GM12878 (cell line): ENCODE results near the gene KLK3. TPM values are rescaled to one million over a fixed set of nuclear protein-coding genes. Genes with fewer than 3 reads are reported as not detected.

Experiments used
- ATAC-seq: fragments of 200-7000 bp; cut with Tn5 transposase; 3 replicates; pipeline ENCODE4 v1.9.1; 2020; ENCODE audit warnings: mild to moderate bottlenecking, moderate library complexity
- BruUV-seq: library from RNA; stranded (reverse); fragments of 400-500 nt; replicated peaks from 2 replicates; lab custom pipeline; 2021; lab: Mats Ljungman, UMichigan
- CTCF ChIA-PET: fragments of 300-600 bp; sonication (Branson Sonifier 250); formaldehyde crosslinking; extraction: SDS; loops from one replicate; lab custom pipeline; 2021; ENCODE audit warnings: inconsistent platforms; lab: Yijun Ruan, JAX
- POLR2A ChIA-PET: fragments of 350-600 bp; formaldehyde crosslinking; extraction: SDS; loops from one replicate; lab custom pipeline; 2021; ENCODE audit warnings: inconsistent platforms; lab: Charles Lee
- RAD21 ChIA-PET: fragments of 300-600 bp; sonication (Branson Sonifier 250); formaldehyde crosslinking; loops from one replicate; lab custom pipeline; 2023; ENCODE audit warnings: antibody characterized with exemption; ENCODE audit not compliant: unreplicated experiment; lab: Charles Lee
- SMC1A ChIA-PET: fragments of 300-600 bp; sonication (Branson Sonifier 250); formaldehyde crosslinking; loops from one replicate; lab custom pipeline; 2023; ENCODE audit not compliant: unreplicated experiment, uncharacterized antibody; lab: Charles Lee
- DNase-seq: peaks from one replicate; pipeline ENCODE4 v3.0.0-alpha.2; 2011; ENCODE audit warnings: low read depth, low spot score
- FAIRE-seq: peaks from 3 replicates; lab custom pipeline; 2011; peaks lifted over from hg19 to GRCh38; lab: Jason Lieb, UNC
- H2AFZ ChIP-seq: 2 replicates; pipeline ENCODE4 v1.6.0; 2011; ENCODE audit warnings: low read depth, low read length, control low read depth; ENCODE audit not compliant: control insufficient read depth
- H3K27ac ChIP-seq: 2 replicates; pipeline ENCODE4 v1.5.1; 2011; ENCODE audit warnings: control low read depth; ENCODE audit not compliant: control insufficient read depth, insufficient read depth
- H3K27me3 ChIP-seq, 2 experiments: replicated peaks in 1 of 2; 2 replicates each; pipeline versions ENCODE4 v1.6.0 to v1.6.1; 2011; ENCODE audit warnings: low read length in 1 of 2; ENCODE audit not compliant: control insufficient read depth in 2 of 2, insufficient read depth in 2 of 2
- H3K36me3 ChIP-seq, 2 experiments: 2 replicates each; pipeline ENCODE4 v1.5.1; 2011; ENCODE audit warnings: low read length in 1 of 2; ENCODE audit not compliant: control insufficient read depth in 2 of 2, insufficient read depth in 2 of 2
- H3K4me1 ChIP-seq: 2 replicates; pipeline ENCODE4 v1.6.1; 2011; ENCODE audit warnings: mild to moderate bottlenecking, low read length, moderate library complexity, mixed read lengths; ENCODE audit not compliant: control insufficient read depth, insufficient read depth
- H3K4me2 ChIP-seq: 2 replicates; pipeline ENCODE4 v1.6.0; 2011; ENCODE audit warnings: control low read depth; ENCODE audit not compliant: control insufficient read depth, insufficient read depth
- H3K4me3 ChIP-seq: fragments of 200-600 bp; sonication (generic); 2 replicates; pipeline ENCODE4 v1.5.1; 2016
- H3K79me2 ChIP-seq: 2 replicates; pipeline ENCODE4 v1.6.0; 2011; ENCODE audit warnings: low read length; ENCODE audit not compliant: control insufficient read depth, insufficient read depth
- H3K9ac ChIP-seq: 2 replicates; pipeline ENCODE4 v1.8.0; 2011; ENCODE audit warnings: low read length, control low read depth, mixed read lengths; ENCODE audit not compliant: control insufficient read depth, insufficient read depth
- H3K9me3 ChIP-seq: replicated peaks from 3 replicates; pipeline ENCODE4 v1.5.1; 2011; ENCODE audit warnings: mild to moderate bottlenecking, low read length; ENCODE audit not compliant: control insufficient read depth, insufficient read depth
- H4K20me1 ChIP-seq: 2 replicates; pipeline ENCODE4 v1.6.0; 2011; ENCODE audit not compliant: control insufficient read depth, insufficient read depth
- BHLHE40 ChIP-seq, 2 experiments: fragments of 450-650 bp in 1 of 2; IDR thresholded peaks; 2 replicates each; pipeline ENCODE4 v1.6.1; 2011 to 2017; ENCODE audit warnings: low read depth in 2 of 2, borderline replicate concordance in 1 of 2, improper control_type of control experiment in 1 of 2, low read length in 1 of 2, mild to moderate bottlenecking in 1 of 2
- ETV6 ChIP-seq, 2 experiments: fragments of 450-650 bp in 1 of 2; IDR thresholded peaks in 1 of 2; conservative IDR thresholded peaks in 1 of 2; 2 replicates each; pipeline ENCODE4 v1.6.1; 2014; ENCODE audit warnings: antibody characterized with exemption in 1 of 2, borderline replicate concordance in 1 of 2, low read depth in 1 of 2, mild to moderate bottlenecking in 1 of 2, moderate library complexity in 1 of 2
- EZH2 ChIP-seq: IDR thresholded peaks from 2 replicates; pipeline ENCODE4 v1.6.1; 2012; ENCODE audit warnings: low read depth, mild to moderate bottlenecking, control low read depth, inconsistent platforms, low read length, borderline replicate concordance; ENCODE audit not compliant: control insufficient read depth
- NKRF ChIP-seq: fragments of 450-650 bp; conservative IDR thresholded peaks from 2 replicates; pipeline ENCODE4 v1.6.1; 2017; ENCODE audit warnings: mild to moderate bottlenecking, moderate library complexity
- SKIL ChIP-seq: fragments of 450-650 bp; IDR thresholded peaks from 2 replicates; pipeline ENCODE4 v1.6.1; 2017; ENCODE audit warnings: mild to moderate bottlenecking, low read depth, inconsistent platforms; ENCODE audit not compliant: poor library complexity, severe bottlenecking
- SMARCA5 ChIP-seq: fragments of 450-650 bp; IDR thresholded peaks from 2 replicates; pipeline ENCODE4 v1.6.1; 2017; ENCODE audit warnings: mild to moderate bottlenecking
- YBX1 ChIP-seq: fragments of 450-650 bp; IDR thresholded peaks from 2 replicates; pipeline ENCODE4 v1.6.1; 2016; ENCODE audit warnings: antibody characterized with exemption
- ZNF217 ChIP-seq: fragments of 450-650 bp; IDR thresholded peaks from 2 replicates; pipeline ENCODE4 v1.6.1; 2017; ENCODE audit warnings: antibody characterized with exemption, mild to moderate bottlenecking
- WGBS: methylation state at CpG from one replicate; pipeline ENCODE4 v1.1.6; 2016; ENCODE audit warnings: low lambda C conversion rate; ENCODE audit not compliant: insufficient replicate concordance, insufficient coverage; ENCODE audit errors: missing lambda C conversion rate; 5-methylcytosine and 5-hydroxymethylcytosine counted together
- in situ Hi-C: fragments of 300-500 bp; cut with MboI; formaldehyde crosslinking; loops from 9 replicates; pipeline ENCODE4 v1.14.3; 2018; ENCODE audit warnings: mixed read lengths
- intact Hi-C: fragments of 100-400 bp; cut with micrococcal nuclease; formaldehyde crosslinking; loops from one replicate; pipeline ENCODE4 v1.14.2; 2022; ENCODE audit not compliant: unreplicated experiment
- polyA plus RNA-seq, 11 experiments: library from polyadenylated mRNA; depleted of rRNA in 4 of 11; unstranded in 6 of 11; stranded (reverse) in 5 of 11; fragments of >200 nt; fragmentation: Nextera tagmentation in 4 of 11; fragmentation: Illumina TruSeq in 1 of 11; extraction: Ambion mirVana in 4 of 11; extraction: Trizol in 1 of 11; gene quantifications; 1 replicate in 1 of 11; 2 replicates in 10 of 11; pipeline versions ENCODE4 v1.2.1 to v1.2.3, GENCODE V29; 2011 to 2016; ENCODE audit warnings: inconsistent platforms in 2 of 11, missing spikeins in 2 of 11, low read depth in 1 of 11
- total RNA-seq, 4 experiments: library from RNA; depleted of rRNA in 3 of 4; stranded (reverse); fragments of >200 nt in 3 of 4; fragmentation: Illumina TruSeq in 1 of 4; extraction: Trizol in 1 of 4; gene quantifications; 2 replicates each; pipeline versions ENCODE4 v1.2.1 to v1.2.3, GENCODE V29; 2013 to 2021

KLK3 gene
- total and polyA plus RNA-seq, 10 of the 15 experiments (the other 5 are each of a cell fraction or from before 2014, with no cell fraction given) = 0.31 TPM; not detected in 9

- POLR2A ChIA-PET = interaction anchor here (0.6 to 2.0 kb wide), 4 partner anchors 10 to 80 kb away, joined by 4 to 8 read pairs (median 5); no protein-coding TSS in a partner anchor
Measured at GRCh38 chr19:50898018-50898417, 43.3 kb downstream of the KLK3 start.

More at GRCh38 chr19:50898018-50898417, 43.3 kb downstream of the KLK3 start:
- ChIA-PET CTCF (interaction anchor here (0.6 to 4.0 kb wide), 9 partner anchors 8 to 442 kb away, joined by 3 to 33 read pairs (median 5); no protein-coding TSS in a partner anchor), SMC1A (interaction anchor here (0.7 to 4.7 kb wide), 6 partner anchors 8 to 103 kb away, joined by 3 to 28 read pairs (median 6); no protein-coding TSS in a partner anchor), RAD21 (interaction anchor here (1.0 to 3.8 kb wide), 5 partner anchors 9 to 81 kb away, joined by 3 to 19 read pairs (median 3); no protein-coding TSS in a partner anchor)
- no peak for ATAC-seq
- 76% methylated on average over 4 of the region's 4 CpGs for WGBS
- no peak for DNase-seq
- no peak overlapping the region for H3K4me3 ChIP-seq
- peaks cover 21% of the 10 kb centered on the region for H3K4me1 ChIP-seq
- in situ Hi-C loops = loop anchor here (10.0 kb wide), 1 partner anchor 543 kb away; no protein-coding TSS in a partner anchor
- no peak overlapping the region; the same call in 1 of the 2 replicates for H2AFZ ChIP-seq
- BruUV-seq = no TSS peak
- H3K79me2 ChIP-seq = no peaks in the 10 kb centered on the region
- TF ChIP-seq EZH2 (no peak), SKIL (no peak), ETV6 (conservative IDR thresholded peaks at IDR 0.05 in 1 of 2, IDR thresholded peaks at IDR 0.05 in 1 of 2; ENCODE audit: borderline replicate concordance in 1 of 2, low read depth in 1 of 2) (no peak), YBX1 (no peak), BHLHE40 (IDR thresholded peaks at IDR 0.05; ENCODE audit: borderline replicate concordance in 1 of 2, low read depth in 2 of 2, low read length in 1 of 2) (no peak), NKRF (no peak), SMARCA5 (peak; percentile 76), ZNF217 (peak; percentile 28; the same call in 1 of the 2 replicates)
- no peaks in the 10 kb centered on the region for H3K27me3 ChIP-seq
- H3K36me3 ChIP-seq = no peaks in the 10 kb centered on the region
- peak overlapping the region; percentile 76; the same call in 1 of the 2 replicates for H3K27ac ChIP-seq
- intact Hi-C loops = loop anchor here (5.0 to 10.0 kb wide), 2 partner anchors 61 to 543 kb away; no protein-coding TSS in a partner anchor
- FAIRE-seq = no peak
- no peaks in the 10 kb centered on the region for H4K20me1 ChIP-seq
- peak overlapping the region; percentile 39 for H3K4me2 ChIP-seq
- H3K9me3 ChIP-seq = peaks cover 6% of the 10 kb centered on the region; the same call in 1 of the 3 replicates
- no peak overlapping the region for H3K9ac ChIP-seq
